ENCODE data around the gene STXBP6.

DNA sequence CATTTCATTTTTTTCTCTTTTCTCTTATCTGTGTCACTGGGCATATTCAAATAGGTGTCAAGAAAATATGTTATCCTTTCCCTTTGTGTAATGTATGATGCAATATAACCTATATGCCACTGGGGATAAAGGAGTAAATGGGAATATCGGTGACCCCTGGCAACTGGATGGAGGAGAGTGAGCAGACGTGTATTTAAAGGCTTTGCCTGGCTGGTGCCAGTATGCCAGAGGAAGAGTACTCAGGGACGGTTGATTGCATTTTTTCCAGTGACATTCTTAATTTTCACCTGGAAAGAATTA, 12.0 kb upstream of the STXBP6 start:
- TF ChIP-seq, protein P1, sequence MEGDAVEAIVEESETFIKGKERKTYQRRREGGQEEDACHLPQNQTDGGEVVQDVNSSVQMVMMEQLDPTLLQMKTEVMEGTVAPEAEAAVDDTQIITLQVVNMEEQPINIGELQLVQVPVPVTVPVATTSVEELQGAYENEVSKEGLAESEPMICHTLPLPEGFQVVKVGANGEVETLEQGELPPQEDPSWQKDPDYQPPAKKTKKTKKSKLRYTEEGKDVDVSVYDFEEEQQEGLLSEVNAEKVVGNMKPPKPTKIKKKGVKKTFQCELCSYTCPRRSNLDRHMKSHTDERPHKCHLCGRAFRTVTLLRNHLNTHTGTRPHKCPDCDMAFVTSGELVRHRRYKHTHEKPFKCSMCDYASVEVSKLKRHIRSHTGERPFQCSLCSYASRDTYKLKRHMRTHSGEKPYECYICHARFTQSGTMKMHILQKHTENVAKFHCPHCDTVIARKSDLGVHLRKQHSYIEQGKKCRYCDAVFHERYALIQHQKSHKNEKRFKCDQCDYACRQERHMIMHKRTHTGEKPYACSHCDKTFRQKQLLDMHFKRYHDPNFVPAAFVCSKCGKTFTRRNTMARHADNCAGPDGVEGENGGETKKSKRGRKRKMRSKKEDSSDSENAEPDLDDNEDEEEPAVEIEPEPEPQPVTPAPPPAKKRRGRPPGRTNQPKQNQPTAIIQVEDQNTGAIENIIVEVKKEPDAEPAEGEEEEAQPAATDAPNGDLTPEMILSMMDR (conservative IDR thresholded peaks at IDR 0.05; ENCODE audit: low read depth, low read length): no peak
- TF ChIP-seq EZH2 (IDR thresholded peaks at IDR 0.05; ENCODE audit: borderline replicate concordance, low read depth, low read length, poor library complexity, severe bottlenecking): no peak
